Mesothelial cell of epicardium (in vitro differentiated cells): ENCODE results near the gene VAC14. TPM values are rescaled to one million over a fixed set of nuclear protein-coding genes. Genes with fewer than 3 reads are reported as not detected.

Source experiments
- DNase-seq, 2 experiments: peaks; one replicate each; pipeline ENCODE4 v3.0.0; 2021; ENCODE audit warnings: low spot score in 2 of 2; ENCODE audit not compliant: unreplicated experiment in 2 of 2
- H3K27ac Mint-ChIP-seq: 2 replicates; pipeline ENCODE4 v1.8.0; 2021; ENCODE audit warnings: mixed read lengths
- H3K27me3 Mint-ChIP-seq: 2 replicates; pipeline ENCODE4 v1.8.0; 2021; ENCODE audit warnings: low read depth, mixed read lengths
- H3K36me3 Mint-ChIP-seq: 2 replicates; pipeline ENCODE4 v1.8.0; 2021; ENCODE audit warnings: mixed read lengths
- H3K4me1 Mint-ChIP-seq: 2 replicates; pipeline ENCODE4 v1.8.0; 2021; ENCODE audit warnings: mixed read lengths
- H3K4me3 Mint-ChIP-seq: 2 replicates; pipeline ENCODE4 v1.8.0; 2021; ENCODE audit warnings: mild to moderate bottlenecking, moderate library complexity, mixed read lengths
- H3K9me3 Mint-ChIP-seq: 2 replicates; pipeline ENCODE4 v1.8.0; 2021; ENCODE audit warnings: mixed read lengths
- CTCF ChIP-seq: fragments of 200-600 bp; sonication (generic); IDR thresholded peaks from one replicate; pipeline ENCODE4 v1.5.0; 2021; ENCODE audit warnings: antibody characterized with exemption; ENCODE audit not compliant: unreplicated experiment
- total RNA-seq: library from RNA; stranded (reverse); gene quantifications from 3 replicates; pipeline ENCODE4 v1.2.1, GENCODE V29; 2021

VAC14 gene
- total RNA-seq, 1 donor from 2014 or later: 39.1 TPM

GRCh38 chr16:70777496-70777895 lies 23.5 kb downstream of the VAC14 start:
- Mint-ChIP-seq H3K9me3 (peaks cover 3% of the 10 kb centered on the region), H3K36me3 (peaks cover 38% of the 10 kb centered on the region), H3K4me1 (peaks cover 4% of the 10 kb centered on the region), H3K27ac (no peak overlapping the region), H3K4me3 (no peak overlapping the region), H3K27me3 (no peaks in the 10 kb centered on the region)
- no peak for TF ChIP-seq CTCF
- DNase-seq: no peak

- no peaks in the 10 kb centered on the region for H3K27me3 Mint-ChIP-seq
- peaks cover 17% of the 10 kb centered on the region for H3K36me3 Mint-ChIP-seq
- no peak for DNase-seq
- no peak overlapping the region for H3K27ac Mint-ChIP-seq
- peaks cover 4% of the 10 kb centered on the region for H3K4me1 Mint-ChIP-seq
- no peaks in the 10 kb centered on the region for H3K9me3 Mint-ChIP-seq
- H3K4me3 Mint-ChIP-seq: no peak overlapping the region
- TF ChIP-seq CTCF: no peak
These were observed 25.6 kb downstream of the VAC14 start for GRCh38 chr16:70775399-70775798.

GRCh38 chr16:70774261-70774660 lies 26.7 kb downstream of the VAC14 start:
- no peak for TF ChIP-seq CTCF
- no peak for DNase-seq
- H3K27me3 Mint-ChIP-seq: no peaks in the 10 kb centered on the region
- H3K36me3 Mint-ChIP-seq: peaks cover 19% of the 10 kb centered on the region
- H3K27ac Mint-ChIP-seq: no peak overlapping the region
- no peaks in the 10 kb centered on the region for H3K9me3 Mint-ChIP-seq
- H3K4me1 Mint-ChIP-seq: peaks cover 4% of the 10 kb centered on the region
- H3K4me3 Mint-ChIP-seq: no peak overlapping the region

GRCh38 chr16:70772493-70772892 lies 28.5 kb downstream of the VAC14 start:
- Mint-ChIP-seq H3K27me3 (no peaks in the 10 kb centered on the region), H3K4me1 (no peaks in the 10 kb centered on the region), H3K27ac (no peak overlapping the region), H3K9me3 (no peaks in the 10 kb centered on the region), H3K36me3 (peaks cover 17% of the 10 kb centered on the region), H3K4me3 (no peak overlapping the region)
- TF ChIP-seq CTCF: no peak
- no peak for DNase-seq

GRCh38 chr16:70770626-70771552 lies 30.1 kb downstream of the VAC14 start:
- Mint-ChIP-seq H3K4me3 (no peak overlapping the region), H3K4me1 (no peaks in the 10 kb centered on the region), H3K36me3 (peaks cover 13% of the 10 kb centered on the region), H3K27me3 (no peaks in the 10 kb centered on the region), H3K27ac (peak overlapping the region; percentile 21), H3K9me3 (no peaks in the 10 kb centered on the region)
- DNase-seq: peak; percentile 34 to 82
- TF ChIP-seq CTCF: peak; percentile 93
